HG02970 (cell line): ENCODE data around the gene CERS1.
"Not testable (repeated sequence)": the region's sequence is repeated elsewhere in the genome, so short reads cannot be mapped to it uniquely, and the experiment has no call there.

ENCODE experiments used
- ATAC-seq: cut with Tn5 transposase; IDR thresholded peaks from one replicate; pipeline ENCODE4 v1.9.1; 2021; ENCODE audit warnings: mild to moderate bottlenecking, moderate library complexity, moderate number of reproducible peaks; ENCODE audit not compliant: unreplicated experiment, low FRiP score

Gene CERS1

DNA sequence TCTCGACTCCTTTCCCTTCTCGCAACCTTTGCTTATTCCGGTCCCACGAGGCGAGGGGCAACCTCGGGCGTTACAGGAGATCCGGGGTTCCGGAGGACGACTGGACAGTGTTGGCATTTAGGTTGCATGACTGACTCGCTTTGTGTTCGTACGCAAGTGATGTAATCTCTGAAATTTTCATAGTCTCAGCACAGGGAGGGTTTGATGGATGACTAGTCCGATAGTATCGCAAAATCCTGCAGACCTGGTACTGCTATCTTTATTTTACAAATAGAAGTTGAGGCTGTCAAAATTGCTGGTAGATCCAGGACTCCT is 23.9 kb upstream of the CERS1 start:
- ATAC-seq: peak; percentile 7

DNA sequence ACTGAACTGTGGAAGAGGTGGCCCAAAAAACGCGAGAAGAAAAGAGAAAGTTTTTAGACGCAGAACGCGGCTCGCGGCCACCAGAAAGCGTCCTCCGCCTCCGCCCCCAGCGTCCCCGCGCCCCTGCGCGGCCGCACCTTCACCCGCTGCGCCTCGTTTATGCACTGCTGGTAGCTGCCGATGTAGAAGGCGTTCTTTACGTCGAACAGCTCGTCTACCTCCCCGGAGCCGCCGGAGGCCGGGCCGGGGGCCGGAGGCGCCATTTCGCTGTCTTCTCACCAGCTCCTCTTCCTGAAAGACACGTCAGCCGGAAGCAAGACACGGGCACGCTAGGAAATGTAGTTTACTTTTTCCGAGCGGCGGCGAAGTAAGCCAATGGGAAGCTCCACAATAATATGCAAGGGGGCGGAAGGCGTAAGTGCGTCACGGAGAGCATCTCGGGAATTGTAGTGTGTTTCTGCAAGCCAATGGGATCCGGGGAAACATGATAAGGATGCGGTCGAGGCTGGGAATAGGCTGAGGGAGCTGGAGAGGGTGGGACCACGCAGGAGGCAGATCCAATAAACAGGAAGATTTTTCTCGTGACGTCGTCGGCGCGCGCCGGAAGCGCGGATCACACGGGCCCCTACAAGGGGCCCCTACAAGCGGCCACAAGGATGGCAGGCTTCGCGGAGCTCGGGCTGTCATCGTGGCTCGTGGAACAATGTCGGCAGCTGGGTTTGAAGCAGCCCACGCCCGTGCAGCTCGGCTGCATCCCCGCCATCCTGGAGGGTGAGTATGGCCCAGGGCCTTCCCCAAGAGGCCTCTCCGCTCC is 23.3 kb upstream of the CERS1 start, which contains the start of the genes COPE and DDX49:
COPE (minus strand) TSS at position 302 of the 814 bp plus-strand sequence; CDS start at position 263, 39 bp downstream.
DDX49 (plus strand) TSS at position 630 of the 814 bp plus-strand sequence; CDS start at position 657, 27 bp downstream.
- peak; percentile 94 for ATAC-seq

DNA sequence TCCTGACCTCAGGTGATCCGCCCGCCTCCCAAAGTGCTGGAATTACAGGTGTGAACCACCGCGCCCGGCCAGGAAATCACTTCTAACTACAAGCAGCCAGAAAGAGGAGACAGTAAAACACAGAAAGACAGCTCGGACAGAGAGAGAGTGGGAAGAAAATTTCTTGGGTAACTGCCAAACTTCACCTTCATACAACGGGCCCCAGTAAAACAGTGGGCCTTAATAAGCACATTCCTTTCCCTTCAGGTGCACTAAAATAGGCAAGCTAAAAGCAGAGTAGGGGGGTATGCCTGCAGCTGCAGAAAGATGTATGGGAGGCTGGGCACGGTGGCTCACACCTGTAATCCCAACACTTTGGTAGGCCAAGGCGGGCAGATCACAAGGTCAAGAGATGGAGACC is 21.6 kb upstream of the CERS1 start:
- ATAC-seq: not testable (repeated sequence)

DNA sequence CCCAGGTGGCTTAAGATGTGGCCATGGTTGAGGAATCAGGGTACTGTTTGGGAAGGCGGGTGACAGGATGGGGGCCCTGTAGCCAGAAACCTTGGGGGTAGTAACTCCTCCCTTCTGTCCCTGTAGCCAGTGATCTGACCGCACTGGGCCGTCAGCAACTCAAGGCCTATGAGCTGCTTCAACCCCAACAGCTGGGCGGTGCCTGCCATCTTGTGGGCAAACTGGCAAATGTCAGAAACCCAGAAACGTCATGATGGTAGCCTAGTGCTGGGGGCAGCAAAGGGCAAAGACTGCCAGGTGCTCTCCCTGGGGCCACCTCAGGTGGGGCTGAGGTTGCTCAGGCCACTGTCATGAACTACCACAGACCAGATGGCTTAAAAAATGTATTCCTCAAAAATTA is 19.7 kb upstream of the CERS1 start:
- no peak for ATAC-seq

DNA sequence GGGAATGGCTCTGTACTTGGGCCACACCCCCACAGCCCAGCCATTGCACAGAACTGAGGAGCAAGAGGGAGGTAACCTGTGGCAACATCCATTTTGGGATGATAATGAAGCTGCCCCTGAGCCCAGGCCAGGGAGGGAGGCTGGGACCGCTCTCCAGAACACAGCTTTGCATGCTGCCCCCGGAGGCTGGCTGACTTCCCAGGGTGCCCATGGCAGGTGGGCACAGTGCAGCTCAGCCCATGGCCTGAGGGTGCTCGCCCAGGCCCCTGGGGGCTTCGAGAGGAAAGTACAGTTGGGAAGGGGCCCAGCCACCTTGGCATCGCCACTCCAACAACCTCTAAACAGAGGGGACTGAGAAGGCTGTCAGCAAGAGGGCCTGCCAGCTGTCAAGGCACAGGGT is 17.5 kb upstream of the CERS1 start:
- ATAC-seq: no peak

DNA sequence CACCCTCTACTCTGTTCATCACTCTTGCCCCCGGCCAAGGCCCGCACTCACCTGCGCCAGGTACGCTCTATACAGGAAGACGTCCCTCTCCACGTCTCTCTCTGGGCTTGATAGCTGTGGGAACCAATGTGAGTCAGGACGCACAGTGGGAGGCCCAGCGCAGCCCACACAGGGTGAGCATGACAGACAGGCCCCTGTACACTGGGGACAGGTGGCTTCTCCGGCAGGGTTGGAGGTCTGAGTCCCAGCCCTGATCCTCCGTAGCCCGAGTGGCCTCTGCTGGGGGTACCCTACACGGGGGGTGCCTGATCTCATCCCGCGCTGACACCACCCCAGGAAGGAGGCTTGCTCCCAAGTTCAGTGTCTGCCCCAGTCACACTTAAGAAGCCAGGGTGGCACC is 17.0 kb upstream of the CERS1 start:
- ATAC-seq: no peak

DNA sequence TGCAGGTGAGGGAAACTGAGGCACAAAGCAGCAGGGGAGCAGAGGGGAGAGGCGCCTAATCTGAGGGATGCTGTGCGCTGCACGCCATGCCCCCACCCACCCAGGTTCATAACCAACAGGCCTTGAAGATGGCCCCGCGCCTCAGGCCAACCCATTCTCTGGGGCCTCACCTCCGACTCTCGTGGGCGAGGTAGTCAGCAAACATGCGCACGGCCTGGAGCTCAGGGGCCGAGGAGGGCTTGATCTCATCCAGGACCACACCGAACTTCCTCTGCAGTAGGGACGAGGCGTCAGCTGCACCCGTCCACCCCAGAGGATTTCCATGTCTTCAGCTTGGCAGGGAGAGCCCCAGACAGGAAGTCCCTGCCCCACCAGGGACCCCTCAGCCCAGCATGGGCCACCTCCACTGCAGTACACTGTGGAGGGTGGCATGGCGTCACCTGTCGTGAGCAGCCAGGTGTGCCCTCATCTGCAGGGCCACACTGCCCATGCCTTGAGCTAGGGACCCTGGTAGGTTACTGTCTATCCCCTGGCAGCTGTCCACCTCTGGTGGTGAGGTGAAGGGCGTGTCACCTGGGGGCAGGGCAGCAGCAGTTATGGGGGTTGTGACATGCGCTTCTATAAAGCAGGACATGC is 15.0 kb upstream of the CERS1 start:
- no peak for ATAC-seq

DNA sequence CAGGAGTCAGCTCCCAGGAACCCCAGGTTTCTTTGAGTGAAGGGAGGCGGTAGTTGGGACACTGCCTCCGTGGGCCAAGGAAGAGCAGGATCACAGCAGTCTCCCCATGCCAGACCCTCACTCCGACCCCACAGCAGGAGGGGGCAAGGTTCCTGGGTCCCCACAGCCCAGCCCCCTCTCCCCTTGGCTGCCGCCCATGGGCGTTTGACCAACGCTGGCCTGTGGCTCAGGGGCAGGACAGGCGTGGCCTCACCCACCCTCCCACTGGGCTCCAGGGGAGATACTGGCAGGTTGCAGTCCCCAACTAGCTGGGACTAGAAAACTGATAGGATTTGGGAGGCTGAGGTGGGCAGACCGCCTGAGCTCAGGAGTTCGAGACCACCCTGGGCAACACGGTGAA is 14.1 kb upstream of the CERS1 start:
- no peak for ATAC-seq

DNA sequence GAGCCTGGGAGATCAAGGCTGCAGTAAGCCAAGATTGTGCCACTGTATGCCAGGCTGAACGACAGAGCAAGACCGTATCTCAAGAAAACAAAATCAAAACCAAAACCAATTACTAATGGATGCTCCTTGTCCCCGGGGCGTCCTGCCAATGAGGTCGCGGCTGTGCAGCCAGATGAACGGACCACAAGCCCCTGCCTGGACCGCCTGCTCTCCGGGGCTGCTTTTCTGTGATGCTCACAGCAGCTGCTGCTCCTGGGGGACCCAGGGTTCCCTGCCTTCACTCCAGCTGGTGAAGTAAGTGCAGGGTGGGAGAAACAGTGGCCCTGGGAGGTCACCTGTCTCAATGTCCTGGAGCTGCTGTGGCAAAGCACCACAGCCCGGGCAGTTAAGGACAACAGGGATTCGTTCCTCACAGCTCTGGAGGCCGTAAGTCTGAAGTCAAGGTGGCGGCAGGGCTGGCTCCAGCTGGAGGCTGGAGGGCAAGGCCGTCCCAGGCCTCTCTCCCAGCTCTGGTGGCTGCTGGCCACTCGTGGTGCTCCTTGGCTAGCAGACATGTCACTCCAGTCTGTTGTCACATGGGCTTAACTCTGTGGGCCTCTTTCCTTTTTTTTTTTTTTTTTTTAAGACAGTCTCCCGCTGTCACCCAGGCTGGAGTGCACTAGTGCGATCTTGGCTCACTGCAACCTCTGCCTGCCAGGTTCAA is 13.1 kb upstream of the CERS1 start:
- no peak for ATAC-seq

DNA sequence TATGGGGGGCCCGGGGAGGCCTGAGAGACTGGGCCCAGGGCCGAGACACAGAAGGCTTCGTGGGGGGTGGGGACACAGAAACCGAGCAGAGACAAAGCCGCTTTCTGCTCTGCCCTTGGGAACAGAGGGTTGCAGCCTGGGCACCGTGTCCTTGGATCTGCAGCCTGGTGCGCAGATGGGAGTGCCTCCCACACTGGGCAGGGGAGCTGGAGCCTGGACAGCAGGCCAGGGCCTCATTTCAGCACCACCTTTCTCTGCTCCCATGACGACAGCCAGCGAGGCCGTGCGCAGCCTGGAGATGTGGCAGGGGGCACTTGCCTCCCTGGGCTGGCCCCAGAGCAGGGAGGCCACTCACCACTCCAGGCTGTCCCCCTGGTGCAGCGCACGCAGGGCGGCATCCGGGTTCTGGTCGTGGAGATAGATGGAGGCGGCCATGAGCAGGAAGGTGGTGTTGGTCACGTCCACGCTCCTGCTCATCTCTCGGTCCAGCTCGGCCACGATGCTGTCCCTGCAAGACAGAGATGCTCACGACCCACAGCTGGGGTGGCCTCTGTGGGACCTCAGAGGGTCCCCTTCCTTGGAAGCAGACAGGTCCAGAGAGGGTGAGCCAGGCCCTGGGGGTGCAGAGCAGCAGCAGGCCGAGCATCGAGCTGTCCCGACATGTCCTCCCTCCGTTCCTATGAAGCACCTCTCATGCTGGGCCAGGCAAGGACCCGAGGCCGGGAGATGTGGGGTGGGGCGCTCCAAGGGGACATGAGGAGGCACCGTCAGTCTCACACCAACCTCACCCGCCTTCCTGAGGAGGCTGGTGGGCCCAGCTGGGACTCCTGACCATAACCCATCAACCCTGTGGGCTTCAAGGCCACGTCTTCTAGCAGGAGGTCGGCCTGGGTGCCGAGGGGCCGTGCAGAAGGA is 10.9 kb upstream of the CERS1 start:
- ATAC-seq: no peak

DNA sequence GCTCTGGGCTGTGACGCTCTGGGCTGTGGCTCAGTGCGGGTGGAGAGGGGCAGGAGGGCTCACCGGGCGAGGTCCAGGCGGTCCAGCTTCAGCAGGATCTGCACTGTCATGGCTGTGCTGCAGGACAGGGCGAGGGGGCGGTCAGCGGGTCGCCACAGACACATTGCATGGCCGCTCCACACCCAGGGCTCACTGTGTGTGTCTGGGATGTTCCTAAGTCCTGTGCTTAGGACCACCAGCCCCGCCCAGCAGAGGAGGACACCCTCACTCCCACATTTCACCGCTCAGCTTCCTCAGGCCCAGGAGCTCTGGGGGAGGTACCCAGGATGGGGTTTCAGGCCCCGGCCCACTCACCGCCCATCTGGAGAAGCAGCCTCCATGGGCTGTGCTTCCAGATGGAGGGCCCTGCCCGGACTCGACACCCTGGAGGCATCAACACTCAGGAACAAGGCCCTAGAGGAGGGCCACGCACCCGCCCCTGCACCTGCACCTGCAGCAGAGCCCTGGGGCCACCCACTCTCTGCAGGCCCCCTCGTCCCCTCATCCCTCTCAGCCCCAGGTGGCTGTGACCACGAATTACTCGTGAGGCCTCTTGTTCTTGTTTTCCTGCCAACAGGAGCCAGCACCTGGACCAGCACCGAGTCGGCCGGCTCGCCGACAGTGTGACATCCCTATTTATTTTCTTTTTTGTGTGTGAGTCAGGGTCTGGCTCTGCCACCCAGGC is 9.7 kb upstream of the CERS1 start:
- ATAC-seq: no peak

DNA sequence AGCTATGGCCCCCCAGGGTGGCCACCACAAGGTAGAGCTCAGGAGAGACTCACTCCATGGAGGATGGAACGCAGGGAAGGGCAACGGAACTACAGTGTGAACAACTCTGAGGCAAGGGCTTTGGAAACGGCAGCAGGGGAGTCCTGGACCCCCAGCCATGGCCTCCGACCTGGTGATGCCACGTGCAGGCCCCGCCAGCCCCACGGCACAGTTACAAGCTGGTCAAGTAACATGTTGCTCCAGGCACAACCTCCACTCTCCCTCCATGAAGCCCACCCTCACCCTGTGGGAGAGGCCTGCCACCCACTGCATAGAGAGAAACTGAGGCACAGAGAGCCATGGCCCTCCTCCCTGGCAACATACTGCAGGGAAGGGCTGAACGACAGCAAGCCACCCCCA is 9.1 kb upstream of the CERS1 start:
- no peak for ATAC-seq

DNA sequence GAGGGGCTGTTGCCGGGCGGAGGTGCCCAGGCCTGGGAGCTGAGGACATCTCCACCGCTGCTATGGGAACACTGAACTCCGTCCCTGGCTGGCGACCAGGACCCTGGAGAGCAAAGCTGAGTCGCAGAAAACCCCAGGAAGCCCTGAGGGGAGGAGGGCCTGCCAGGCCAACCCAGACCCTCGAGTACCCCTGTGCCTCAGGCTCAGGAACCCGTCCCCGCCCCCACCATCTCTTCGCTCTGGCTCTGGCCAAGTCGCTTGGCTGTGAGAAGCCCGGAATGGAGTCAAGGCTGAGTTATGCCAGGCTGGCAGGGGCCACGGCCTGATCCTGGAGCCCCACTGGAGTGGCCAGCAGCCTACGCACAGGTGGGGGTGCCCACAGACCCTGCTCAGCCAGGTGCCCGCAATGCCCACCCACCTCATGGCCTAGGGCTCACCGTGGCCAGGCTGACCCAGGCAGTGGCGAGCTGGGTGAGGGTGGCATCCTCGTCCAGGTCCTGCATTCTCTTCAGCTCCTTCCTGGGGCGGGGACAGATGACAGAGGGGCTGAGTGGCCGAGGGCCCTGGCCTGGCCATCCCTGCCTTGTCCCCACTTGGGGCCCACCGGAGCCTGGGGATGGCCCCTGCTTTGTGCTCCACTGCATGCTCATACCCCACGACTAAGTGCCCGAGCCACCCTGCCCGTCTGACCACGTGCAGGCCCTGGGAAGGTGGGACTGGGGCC is 8.5 kb upstream of the CERS1 start:
- ATAC-seq: no peak

DNA sequence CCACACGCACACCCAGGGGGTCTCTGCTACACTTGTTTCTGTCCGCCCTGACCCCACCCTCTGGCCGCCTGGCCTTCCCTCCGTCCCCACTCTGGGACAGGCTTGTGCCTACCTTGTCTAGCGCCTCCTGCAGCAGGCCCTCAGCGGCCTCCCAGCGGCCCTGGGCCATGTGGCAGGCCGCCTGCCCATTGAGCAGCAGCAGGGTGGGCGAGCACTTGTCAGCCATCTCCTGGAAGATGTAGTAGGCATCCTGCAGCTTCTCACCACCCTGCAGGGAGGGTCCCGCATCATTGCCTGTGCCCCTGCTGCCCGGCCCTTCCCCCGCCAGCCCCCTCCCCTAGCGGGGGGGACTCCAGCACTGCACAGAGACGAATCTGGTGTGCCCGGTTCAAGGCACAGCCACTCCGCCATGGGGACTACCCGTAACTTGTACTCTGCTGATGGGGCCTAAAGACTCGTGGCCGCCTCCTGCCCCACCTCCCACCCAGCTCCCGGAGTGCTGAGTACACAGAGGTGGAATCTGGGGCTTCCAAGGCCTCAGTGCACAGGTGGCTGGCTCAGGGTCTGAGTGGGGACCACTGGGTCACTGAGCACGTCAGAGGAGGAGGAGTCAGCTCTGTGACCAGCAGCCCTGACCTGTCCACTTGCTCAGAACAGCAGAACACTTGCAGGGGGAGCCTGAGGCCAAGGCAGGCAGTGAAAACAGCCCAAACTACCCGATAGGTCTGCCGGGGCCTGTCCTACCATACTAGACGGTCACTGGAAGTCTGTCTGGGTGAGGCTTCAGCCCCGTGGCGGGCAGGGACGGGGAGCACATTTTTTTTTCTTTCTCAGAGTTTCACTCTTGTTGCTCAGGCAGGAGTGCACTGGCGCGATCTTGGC is 7.4 kb upstream of the CERS1 start:
- ATAC-seq: no peak

DNA sequence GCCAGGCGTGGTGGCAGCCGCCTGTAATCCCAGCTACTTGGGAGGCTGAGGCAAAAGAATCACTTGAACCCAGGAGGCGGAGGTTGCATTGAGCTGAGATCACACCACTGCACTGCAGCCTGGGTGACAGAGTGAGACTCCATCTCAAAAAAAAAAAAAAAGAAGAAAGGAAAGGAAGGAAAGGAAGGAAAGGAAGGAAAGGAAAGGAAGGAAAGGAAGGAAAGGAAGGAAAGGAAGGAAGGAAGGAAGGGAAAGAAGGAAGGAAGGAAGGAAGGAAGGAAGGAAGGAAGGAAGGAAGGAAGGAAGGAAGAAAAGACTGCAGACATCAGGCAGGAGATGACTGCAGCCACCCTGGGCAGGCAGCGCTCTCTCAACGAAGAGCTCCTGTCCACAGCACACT is 6.6 kb upstream of the CERS1 start:
- ATAC-seq: not testable (repeated sequence)

DNA sequence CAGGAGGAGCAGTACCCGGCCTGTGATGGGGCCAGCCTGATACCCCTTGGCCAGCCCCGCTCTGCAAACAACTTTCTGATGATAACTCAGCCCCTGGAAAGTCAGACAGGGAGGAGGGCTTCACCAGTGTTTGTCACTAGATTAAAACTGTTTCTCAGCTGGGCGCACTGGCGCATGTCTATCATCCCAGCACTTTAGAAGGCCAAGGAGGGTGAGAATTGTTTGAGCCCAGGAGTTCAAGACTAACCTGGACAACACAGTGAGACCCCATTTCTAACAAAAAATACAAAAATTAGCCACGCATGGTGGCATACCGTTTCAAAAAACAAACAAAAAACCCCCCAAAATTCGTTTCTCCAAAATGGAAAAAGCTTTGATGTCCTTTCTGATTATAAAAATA is 5.5 kb upstream of the CERS1 start:
- no peak for ATAC-seq

DNA sequence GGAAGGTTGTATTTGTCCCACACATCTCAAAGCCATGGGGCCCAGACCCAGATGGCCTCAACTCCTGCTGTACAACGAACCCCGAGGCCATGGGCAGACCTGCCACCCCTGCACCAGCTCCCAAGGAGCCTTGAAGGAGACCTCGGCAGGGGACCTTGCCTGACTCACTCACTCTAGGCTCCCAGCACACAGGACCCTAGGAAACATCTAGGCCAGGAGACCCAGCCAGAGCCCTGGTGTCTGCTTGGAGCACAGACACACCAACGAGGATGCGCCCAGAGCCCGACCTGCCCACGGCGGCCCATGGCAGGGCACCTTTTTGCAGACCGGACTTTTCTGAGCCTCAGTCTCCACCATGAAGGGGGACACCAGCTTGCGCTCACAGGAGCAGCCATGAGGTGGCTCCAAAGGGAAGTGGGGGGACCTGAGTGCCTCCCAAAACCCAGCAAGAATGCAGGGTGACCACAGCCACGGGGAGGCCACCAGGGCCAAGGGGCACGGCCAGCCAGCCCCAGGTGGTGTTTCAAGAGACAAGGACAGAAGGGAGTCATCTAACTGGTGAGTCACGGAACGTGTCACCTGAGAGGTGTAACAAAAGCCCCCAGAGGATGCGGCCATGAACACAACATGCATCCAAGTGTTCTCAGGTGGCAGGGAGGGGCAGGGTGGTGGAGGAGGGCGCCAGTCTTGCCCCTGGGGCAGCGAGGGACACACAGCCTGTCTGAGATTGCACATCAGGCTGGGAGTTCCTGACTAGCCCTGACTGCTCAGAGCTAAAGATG is 4.9 kb upstream of the CERS1 start:
- no peak for ATAC-seq
